DND-41 (cell line): ENCODE results near the gene TRMT2B.

Source experiments
- CTCF ChIP-seq: IDR thresholded peaks from 2 replicates; pipeline ENCODE4 v1.5.1; 2012; ENCODE audit warnings: borderline replicate concordance, low read length, moderate library complexity, mild to moderate bottlenecking; ENCODE audit not compliant: poor library complexity, severe bottlenecking; ENCODE audit errors: extremely low read depth
- EZH2 ChIP-seq: IDR thresholded peaks from 3 replicates; pipeline ENCODE4 v1.6.1; 2012; ENCODE audit warnings: borderline replicate concordance, low read depth, mild to moderate bottlenecking, moderate library complexity, low read length, inconsistent platforms; ENCODE audit not compliant: severe bottlenecking

- TF ChIP-seq CTCF (no peak), EZH2 (no peak)
Observed at GRCh38 chrX:101051549-101052302, at the start of gene TRMT2B.
